Measurements from ENCODE around the gene TBC1D22A.

GRCh38 chr22:47071807-47072641, 309.6 kb downstream of the TBC1D22A start:
- TF ChIP-seq CTCF (conservative IDR thresholded peaks at IDR 0.05; ENCODE audit: low read depth in 2 of 2) = no peak
- TF ChIP-seq CREB1 (CRISPR knock-in tag; IDR thresholded peaks at IDR 0.05; ENCODE audit: low read depth) = no peak
- TF ChIP-seq POLR2AphosphoS5 (IDR thresholded peaks at IDR 0.05; ENCODE audit: low read depth) = no peak
- TF ChIP-seq EZH2 (IDR thresholded peaks at IDR 0.05; ENCODE audit: low read depth, unreplicated experiment) = no peak
- TF ChIP-seq EZH2phosphoT487 (IDR thresholded peaks at IDR 0.05; ENCODE audit: unreplicated experiment) = no peak
- TF ChIP-seq REST (IDR thresholded peaks at IDR 0.05; ENCODE audit: unreplicated experiment) = no peak
- no peak for TF ChIP-seq STAT1 (IDR thresholded peaks at IDR 0.05; ENCODE audit: unreplicated experiment)
